Mucosa of descending colon (tissue), 3 donors: ENCODE data around the gene ICAM1. TPM values are rescaled to one million over a fixed set of nuclear protein-coding genes. Genes with fewer than 3 reads are reported as not detected.

Experiments used
- ATAC-seq: fragments of 200-7000 bp; cut with Tn5 transposase; one replicate; pipeline ENCODE4 v1.9.1; 2020; ENCODE audit warnings: mild to moderate bottlenecking, moderate library complexity
- DNase-seq, 3 donors: peaks; one replicate each; pipeline ENCODE4 v3.0.0-alpha.2; 2020
- H3K36me3 ChIP-seq: fragments of 200-600 bp; one replicate; pipeline ENCODE4 v1.8.0; 2021; ENCODE audit warnings: low read depth, mild to moderate bottlenecking
- H3K4me1 ChIP-seq: fragments of 200-600 bp; one replicate; pipeline ENCODE4 v1.8.0; 2021; ENCODE audit warnings: low read depth, mild to moderate bottlenecking
- H3K4me3 ChIP-seq: fragments of 200-600 bp; one replicate; pipeline ENCODE4 v1.8.0; 2021; ENCODE audit warnings: mild to moderate bottlenecking
- H3K9me3 ChIP-seq: fragments of 200-600 bp; one replicate; pipeline ENCODE4 v1.8.0; 2021; ENCODE audit warnings: mild to moderate bottlenecking
- intact Hi-C, 2 donors: fragments of 100-400 bp; cut with DNase I in 1 of 2; cut with micrococcal nuclease in 1 of 2; formaldehyde crosslinking; loops; one replicate each; pipeline versions ENCODE4 v1.11.0 to v1.11.1; 2022; cut with DNase I, micrococcal nuclease
- total RNA-seq, 3 donors: library from RNA; stranded (reverse); fragmentation: NEBNext Ultra II Directional in 2 of 3; extraction: Animal tissue kit (Norgen Biotek cat#: 25700) in 2 of 3; gene quantifications; one replicate each; pipeline versions ENCODE4 v1.2.1 to v1.2.4, GENCODE V29; 2021 to 2023
- TF ChIP-seq, protein P1 (sequence below): fragments of 200-600 bp; IDR thresholded peaks from one replicate; pipeline ENCODE4 v1.8.0; 2022; ENCODE audit warnings: antibody characterized with exemption, mild to moderate bottlenecking
- donor health status: DM: no; HTN: no; CAD: no; lungs with moderate emphysema.
- donor health status: DM: no; HTN: no; CAD: no.
- donor health status: DM: no; HTN: yes; CAD: no.

The ICAM1 gene
- total RNA-seq, 3 donors from 2014 or later, result 10.7 to 13.9 (median 13.4) TPM

DNA sequence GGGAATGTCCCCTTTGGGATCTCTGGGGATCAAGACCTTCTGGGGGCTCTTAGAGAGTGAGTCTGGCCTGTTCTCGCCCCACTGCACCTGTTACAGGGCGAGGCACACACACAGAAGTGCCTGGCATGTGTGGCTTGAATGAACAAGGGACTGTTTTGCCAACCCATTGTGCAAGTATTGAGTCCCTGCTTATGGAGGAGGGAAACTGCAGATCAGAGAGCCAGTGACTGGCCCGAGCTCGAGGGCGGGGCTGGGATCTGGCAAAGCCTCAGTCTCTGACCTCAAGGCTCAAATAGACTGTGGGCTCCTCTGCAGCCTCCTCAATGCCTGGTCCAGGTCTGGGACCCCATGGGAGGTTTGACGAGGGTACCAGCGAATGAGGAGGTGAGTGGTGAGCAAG is 56.9 kb downstream of the ICAM1 start:
- TF ChIP-seq, protein P1, sequence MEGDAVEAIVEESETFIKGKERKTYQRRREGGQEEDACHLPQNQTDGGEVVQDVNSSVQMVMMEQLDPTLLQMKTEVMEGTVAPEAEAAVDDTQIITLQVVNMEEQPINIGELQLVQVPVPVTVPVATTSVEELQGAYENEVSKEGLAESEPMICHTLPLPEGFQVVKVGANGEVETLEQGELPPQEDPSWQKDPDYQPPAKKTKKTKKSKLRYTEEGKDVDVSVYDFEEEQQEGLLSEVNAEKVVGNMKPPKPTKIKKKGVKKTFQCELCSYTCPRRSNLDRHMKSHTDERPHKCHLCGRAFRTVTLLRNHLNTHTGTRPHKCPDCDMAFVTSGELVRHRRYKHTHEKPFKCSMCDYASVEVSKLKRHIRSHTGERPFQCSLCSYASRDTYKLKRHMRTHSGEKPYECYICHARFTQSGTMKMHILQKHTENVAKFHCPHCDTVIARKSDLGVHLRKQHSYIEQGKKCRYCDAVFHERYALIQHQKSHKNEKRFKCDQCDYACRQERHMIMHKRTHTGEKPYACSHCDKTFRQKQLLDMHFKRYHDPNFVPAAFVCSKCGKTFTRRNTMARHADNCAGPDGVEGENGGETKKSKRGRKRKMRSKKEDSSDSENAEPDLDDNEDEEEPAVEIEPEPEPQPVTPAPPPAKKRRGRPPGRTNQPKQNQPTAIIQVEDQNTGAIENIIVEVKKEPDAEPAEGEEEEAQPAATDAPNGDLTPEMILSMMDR, result no peak
- ATAC-seq (no peak), DNase-seq (no peak)
- intact Hi-C loops, result no loop called here
- no peaks in the 10 kb centered on the region for H3K9me3 ChIP-seq
- peaks cover 20% of the 10 kb centered on the region for H3K4me1 ChIP-seq
- peaks cover 17% of the 10 kb centered on the region for H3K36me3 ChIP-seq
- no peak overlapping the region for H3K4me3 ChIP-seq

GRCh38 chr19:10328558-10329429 is 57.9 kb downstream of the ICAM1 start:
- intact Hi-C loops, result no loop called here
- Histone ChIP-seq H3K36me3 (peaks cover 17% of the 10 kb centered on the region), H3K9me3 (no peaks in the 10 kb centered on the region), H3K4me1 (peaks cover 14% of the 10 kb centered on the region), H3K4me3 (no peak overlapping the region)
- DNase-seq, result no peak
- TF ChIP-seq, protein P1, result no peak
- no peak for ATAC-seq

- Histone ChIP-seq H3K36me3 (peaks cover 17% of the 10 kb centered on the region), H3K9me3 (no peaks in the 10 kb centered on the region), H3K4me3 (no peak overlapping the region), H3K4me1 (peaks cover 14% of the 10 kb centered on the region)
- DNase-seq (no peak), ATAC-seq (no peak)
- intact Hi-C loops, result no loop called here
- TF ChIP-seq, protein P1, result no peak
Measured at GRCh38 chr19:10329555-10329954, 58.6 kb downstream of the ICAM1 start.

- DNase-seq (peak in 2 of 3 donors; percentile 70 to 71), ATAC-seq (peak; percentile 54)
- Histone ChIP-seq H3K36me3 (peaks cover 11% of the 10 kb centered on the region), H3K4me1 (peaks cover 19% of the 10 kb centered on the region), H3K9me3 (no peaks in the 10 kb centered on the region), H3K4me3 (peak overlapping the region; percentile 75)
- intact Hi-C loops, result no loop called here
- TF ChIP-seq, protein P1, result no peak
Measured at GRCh38 chr19:10332158-10332964, 61.4 kb downstream of the ICAM1 start.

DNA sequence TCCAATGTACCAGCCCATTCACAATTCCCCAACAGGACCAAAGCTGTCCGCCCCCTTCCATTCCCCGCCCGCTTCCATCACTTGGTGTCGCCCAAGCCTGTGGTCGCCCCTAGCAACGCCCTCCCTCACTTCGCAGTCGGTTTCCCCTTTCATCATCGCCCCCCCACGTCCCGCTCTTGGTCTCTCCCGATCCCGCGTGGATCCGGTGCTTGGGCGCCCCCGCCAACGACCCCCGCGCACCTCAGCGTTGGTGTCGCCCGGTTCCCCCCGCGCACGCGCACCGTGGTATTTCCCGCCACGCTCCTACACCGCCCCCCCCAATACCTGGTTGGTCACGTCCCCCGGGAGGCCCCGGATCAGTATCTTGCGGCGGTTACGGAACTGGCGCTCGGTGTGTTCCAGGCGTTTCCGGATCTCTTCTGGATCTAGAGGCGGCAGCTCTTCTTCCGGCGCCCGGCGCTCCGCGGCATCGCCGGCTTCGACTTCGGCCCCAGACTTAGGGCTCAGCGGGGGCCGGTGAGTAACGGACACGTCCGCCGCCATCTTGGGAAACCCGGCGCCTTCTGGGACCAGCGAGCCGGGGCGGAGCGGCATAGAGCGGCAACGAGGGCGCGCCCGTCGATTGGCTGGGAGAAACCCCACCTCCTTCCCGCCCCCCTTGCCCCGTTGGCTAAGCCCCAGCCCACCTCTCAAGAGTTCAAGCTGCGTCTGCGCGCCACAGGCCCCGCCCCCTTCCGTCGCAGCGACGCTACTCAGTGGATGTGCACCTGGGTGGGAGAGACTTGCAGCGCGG is 62.2 kb downstream of the ICAM1 start, which contains the start of gene RAVER1:
Gene RAVER1 (minus strand): TSS at position 565 of the 793 bp plus-strand sequence. CDS start 22 bp downstream, at position 543.
- Histone ChIP-seq H3K36me3 (peaks cover 6% of the 10 kb centered on the region), H3K4me1 (peaks cover 19% of the 10 kb centered on the region), H3K9me3 (no peaks in the 10 kb centered on the region), H3K4me3 (peak within 1 kb of the TSS; percentile 75)
- peak; percentile 90 for ATAC-seq
- TF ChIP-seq, protein P1, result no peak
- peak; percentile 98 to 99 (median 99) for DNase-seq
- intact Hi-C loops, result no loop called here
